GM12801 (cell line): ENCODE results near the gene IFNW1.

Source experiments
- TF ChIP-seq, protein P1 (sequence below): IDR thresholded peaks from one replicate; pipeline ENCODE4 v1.5.1; 2011; ENCODE audit warnings: control low read depth; ENCODE audit not compliant: insufficient read length; ENCODE audit errors: extremely low read depth

Gene IFNW1

DNA sequence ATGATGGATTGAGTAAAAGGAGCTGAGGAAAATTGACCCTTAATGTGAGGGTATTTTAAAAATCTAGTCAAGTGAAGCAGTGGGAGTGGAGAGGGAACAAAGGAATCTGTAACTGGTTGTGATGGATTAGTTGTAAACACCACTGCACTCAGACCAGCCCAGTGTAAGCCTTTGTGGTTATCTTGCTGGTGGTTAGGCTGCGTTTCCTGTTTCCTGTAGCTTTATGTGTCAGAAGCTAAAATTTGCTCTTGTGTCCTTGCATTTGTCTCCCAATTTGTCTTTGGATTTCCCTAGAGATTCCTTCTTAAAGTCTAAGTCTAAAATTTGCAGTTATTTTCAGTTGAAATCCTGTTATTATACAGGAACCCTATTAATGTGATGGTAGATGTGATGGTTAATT is 18.5 kb upstream of the IFNW1 start:
- TF ChIP-seq, protein P1, sequence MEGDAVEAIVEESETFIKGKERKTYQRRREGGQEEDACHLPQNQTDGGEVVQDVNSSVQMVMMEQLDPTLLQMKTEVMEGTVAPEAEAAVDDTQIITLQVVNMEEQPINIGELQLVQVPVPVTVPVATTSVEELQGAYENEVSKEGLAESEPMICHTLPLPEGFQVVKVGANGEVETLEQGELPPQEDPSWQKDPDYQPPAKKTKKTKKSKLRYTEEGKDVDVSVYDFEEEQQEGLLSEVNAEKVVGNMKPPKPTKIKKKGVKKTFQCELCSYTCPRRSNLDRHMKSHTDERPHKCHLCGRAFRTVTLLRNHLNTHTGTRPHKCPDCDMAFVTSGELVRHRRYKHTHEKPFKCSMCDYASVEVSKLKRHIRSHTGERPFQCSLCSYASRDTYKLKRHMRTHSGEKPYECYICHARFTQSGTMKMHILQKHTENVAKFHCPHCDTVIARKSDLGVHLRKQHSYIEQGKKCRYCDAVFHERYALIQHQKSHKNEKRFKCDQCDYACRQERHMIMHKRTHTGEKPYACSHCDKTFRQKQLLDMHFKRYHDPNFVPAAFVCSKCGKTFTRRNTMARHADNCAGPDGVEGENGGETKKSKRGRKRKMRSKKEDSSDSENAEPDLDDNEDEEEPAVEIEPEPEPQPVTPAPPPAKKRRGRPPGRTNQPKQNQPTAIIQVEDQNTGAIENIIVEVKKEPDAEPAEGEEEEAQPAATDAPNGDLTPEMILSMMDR = no peak

DNA sequence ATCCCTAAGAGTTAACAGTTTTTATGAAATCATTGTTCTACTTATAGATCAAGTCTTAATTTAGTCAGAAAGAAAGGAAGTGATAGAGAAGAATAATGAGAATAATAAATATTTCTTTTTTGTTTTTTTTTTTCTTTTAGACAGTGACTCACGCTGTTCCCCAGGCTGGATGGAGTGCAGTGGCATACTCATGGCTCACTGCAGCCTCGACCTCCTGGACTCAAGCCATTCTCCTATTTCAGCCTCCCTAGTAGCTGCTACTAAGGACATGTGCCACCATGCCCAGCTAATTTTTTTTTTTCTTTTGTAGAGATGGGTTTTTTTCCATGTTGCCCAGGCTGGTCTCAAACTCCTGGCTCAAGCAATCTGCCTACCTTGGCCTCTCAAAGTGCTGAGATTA is 13.9 kb upstream of the IFNW1 start:
- TF ChIP-seq, protein P1 = no peak

DNA sequence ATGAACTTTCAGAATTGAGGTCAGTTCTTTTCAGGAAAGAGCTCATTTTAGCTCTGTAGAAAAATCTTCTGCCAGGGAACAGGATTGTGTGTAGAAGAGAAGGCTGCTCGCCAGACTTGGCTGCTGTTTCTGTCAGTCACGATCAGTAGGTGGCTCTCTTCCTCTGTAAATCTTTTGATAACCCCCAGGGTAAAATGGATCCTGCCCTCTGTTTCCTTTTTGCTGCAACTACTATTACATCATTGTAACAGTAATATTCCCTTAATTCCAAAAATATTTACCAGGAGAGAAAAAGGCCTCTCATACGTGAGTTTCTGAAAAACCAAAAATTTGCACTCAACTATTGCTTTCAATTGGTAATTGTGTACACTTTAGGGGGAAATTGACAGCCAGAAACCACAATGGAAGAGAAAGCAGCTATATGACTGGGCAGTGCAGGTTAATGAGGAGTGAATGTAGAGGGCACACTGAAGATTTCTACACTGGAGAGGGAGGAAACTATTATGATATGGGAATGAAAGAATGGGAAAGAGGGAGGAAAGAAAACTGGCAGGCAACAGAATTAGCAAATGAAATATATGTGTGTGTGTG is 12.5 kb upstream of the IFNW1 start:
- TF ChIP-seq, protein P1 = no peak

DNA sequence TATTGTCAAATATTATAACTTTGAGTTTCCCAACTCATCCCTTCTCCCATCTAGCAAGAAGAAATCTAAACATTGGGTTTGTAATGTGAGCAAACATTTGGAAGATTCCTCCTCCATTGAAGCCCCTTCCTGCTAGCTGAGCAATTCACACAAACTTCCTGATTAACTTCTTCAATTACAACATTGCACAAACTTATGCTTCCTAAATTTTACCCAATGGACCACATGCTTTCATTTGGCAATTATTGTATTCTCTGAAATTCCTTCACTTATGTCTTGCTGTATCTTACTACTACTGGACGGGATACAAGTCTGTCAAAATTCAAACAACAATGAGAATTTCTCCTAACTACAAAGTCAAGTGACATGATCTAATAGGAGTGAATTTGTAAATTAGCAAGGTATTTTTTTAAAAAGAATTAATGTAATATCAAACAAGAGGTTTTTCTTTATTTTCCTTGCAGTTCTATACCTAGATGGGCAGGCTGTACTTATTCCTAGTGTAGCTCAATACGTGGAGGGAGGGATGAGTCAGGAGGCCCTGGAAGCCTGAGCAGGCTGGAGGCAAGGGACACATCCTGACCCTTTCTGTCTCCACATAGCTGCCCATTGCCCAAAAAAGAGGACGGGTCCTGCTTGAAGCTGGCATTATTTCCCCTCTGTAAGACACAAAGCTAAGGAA is 11.8 kb upstream of the IFNW1 start:
- TF ChIP-seq, protein P1 = no peak

DNA sequence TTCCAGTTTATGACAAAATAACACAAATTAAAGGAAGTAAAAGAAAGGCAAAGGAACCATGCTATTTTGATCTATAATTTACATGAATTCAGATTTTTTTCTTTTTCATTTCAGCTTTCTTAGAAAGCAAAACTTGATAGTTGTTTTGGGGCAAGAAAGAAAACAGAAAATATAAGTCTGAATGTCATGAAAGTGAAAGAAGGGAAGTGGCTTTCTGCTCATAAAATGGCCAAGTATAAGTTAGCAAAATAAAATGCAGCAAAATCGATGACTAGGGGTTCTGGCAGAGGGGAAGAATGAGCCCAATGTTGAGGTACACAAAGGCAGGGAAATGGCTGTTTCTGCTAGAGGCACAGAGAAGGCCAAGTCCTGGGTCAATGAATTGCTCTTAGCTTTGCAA is 3.0 kb upstream of the IFNW1 start:
- TF ChIP-seq, protein P1 = no peak

DNA sequence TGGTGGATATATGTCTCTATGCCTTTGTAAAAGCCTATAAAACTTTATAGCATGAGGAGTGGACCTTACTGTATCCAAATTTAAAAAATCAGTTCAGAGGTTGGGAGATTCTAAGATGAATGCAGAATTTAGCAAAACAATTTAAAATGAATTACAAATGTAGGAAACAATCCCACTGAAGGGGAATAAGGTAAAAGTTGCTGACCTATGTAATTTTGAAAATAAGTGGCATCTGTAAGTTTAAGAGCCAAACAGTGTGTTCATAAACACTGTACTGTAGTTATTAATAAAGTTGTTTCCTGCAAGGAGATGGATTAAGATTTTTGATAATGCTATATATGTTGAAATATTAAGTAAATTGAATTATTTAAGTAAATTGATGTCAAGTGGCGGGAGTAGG is 4.6 kb downstream of the IFNW1 start:
- TF ChIP-seq, protein P1 = no peak

DNA sequence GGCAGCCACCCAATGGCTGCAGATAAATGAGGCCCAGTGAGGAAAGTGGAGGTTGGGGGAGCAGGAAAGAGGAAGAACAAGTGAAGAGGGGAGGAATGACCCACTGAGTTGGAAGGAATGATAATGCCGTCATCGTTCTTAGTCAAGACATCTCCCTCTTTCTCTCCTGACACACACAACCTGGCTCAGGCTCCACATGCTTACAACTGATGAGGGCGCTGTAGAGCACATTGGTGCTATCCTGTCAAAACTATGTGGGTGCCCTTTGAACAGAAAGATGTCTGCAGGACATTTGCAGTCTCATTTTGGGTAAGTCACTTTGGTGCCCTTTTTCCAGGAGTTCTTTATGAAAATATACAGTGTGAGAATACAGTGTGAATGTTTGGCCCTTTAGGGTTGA is 5.9 kb downstream of the IFNW1 start:
- TF ChIP-seq, protein P1 = no peak
